Mucosa of descending colon (tissue), 3 donors: Measurements from ENCODE around the gene RAET1E. TPM values are rescaled to one million over a fixed set of nuclear protein-coding genes. Genes with fewer than 3 reads are reported as not detected.
"Not testable (repeated sequence)": the region's sequence is repeated elsewhere in the genome, so short reads cannot be mapped to it uniquely, and the experiment has no call there.

Experiments
- ATAC-seq: fragments of 200-7000 bp; cut with Tn5 transposase; one replicate; pipeline ENCODE4 v1.9.1; 2020; ENCODE audit warnings: mild to moderate bottlenecking, moderate library complexity
- DNase-seq, 3 donors: peaks; one replicate each; pipeline ENCODE4 v3.0.0-alpha.2; 2020
- H3K36me3 ChIP-seq: fragments of 200-600 bp; one replicate; pipeline ENCODE4 v1.8.0; 2021; ENCODE audit warnings: low read depth, mild to moderate bottlenecking
- H3K4me1 ChIP-seq: fragments of 200-600 bp; one replicate; pipeline ENCODE4 v1.8.0; 2021; ENCODE audit warnings: low read depth, mild to moderate bottlenecking
- H3K4me3 ChIP-seq: fragments of 200-600 bp; one replicate; pipeline ENCODE4 v1.8.0; 2021; ENCODE audit warnings: mild to moderate bottlenecking
- H3K9me3 ChIP-seq: fragments of 200-600 bp; one replicate; pipeline ENCODE4 v1.8.0; 2021; ENCODE audit warnings: mild to moderate bottlenecking
- intact Hi-C, 2 donors: fragments of 100-400 bp; cut with DNase I in 1 of 2; cut with micrococcal nuclease in 1 of 2; formaldehyde crosslinking; loops; one replicate each; pipeline versions ENCODE4 v1.11.0 to v1.11.1; 2022; cut with DNase I, micrococcal nuclease
- total RNA-seq, 3 donors: library from RNA; stranded (reverse); fragmentation: NEBNext Ultra II Directional in 2 of 3; extraction: Animal tissue kit (Norgen Biotek cat#: 25700) in 2 of 3; gene quantifications; one replicate each; pipeline versions ENCODE4 v1.2.1 to v1.2.4, GENCODE V29; 2021 to 2023
- TF ChIP-seq, protein P1 (sequence below): fragments of 200-600 bp; IDR thresholded peaks from one replicate; pipeline ENCODE4 v1.8.0; 2022; ENCODE audit warnings: antibody characterized with exemption, mild to moderate bottlenecking
- donor health status: DM: no; HTN: no; CAD: no; lungs with moderate emphysema.
- donor health status: DM: no; HTN: no; CAD: no.
- donor health status: DM: no; HTN: yes; CAD: no.

Gene RAET1E
- total RNA-seq, 3 donors from 2014 or later = 0.16 to 0.58 TPM; not detected in 1

DNA sequence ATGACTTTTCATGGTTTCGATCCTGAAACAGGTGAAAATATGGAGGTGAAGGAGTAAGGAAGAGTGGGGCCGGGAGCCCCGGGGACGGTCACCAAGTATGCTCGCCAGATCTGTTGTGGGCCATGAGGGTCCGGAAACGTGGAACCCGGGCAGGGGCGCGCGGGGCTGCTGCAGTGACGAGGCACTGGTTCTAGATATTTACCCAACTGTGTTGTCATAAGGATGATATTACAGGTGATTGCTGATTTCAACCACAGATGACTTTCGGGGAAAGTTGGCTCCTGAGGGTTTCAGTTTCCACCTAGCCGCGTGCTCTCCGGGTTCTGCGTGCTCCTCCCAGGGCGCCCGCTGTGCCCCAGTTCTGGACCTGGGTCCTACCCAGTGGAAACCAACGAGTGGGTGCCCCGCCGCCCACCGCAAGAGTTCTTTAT, 12.8 kb upstream of the RAET1E start:
- peaks cover 12% of the 10 kb centered on the region for H3K9me3 ChIP-seq
- no peak overlapping the region for H3K4me3 ChIP-seq
- no peaks in the 10 kb centered on the region for H3K4me1 ChIP-seq
- DNase-seq = no peak
- H3K36me3 ChIP-seq = no peaks in the 10 kb centered on the region
- TF ChIP-seq, protein P1, sequence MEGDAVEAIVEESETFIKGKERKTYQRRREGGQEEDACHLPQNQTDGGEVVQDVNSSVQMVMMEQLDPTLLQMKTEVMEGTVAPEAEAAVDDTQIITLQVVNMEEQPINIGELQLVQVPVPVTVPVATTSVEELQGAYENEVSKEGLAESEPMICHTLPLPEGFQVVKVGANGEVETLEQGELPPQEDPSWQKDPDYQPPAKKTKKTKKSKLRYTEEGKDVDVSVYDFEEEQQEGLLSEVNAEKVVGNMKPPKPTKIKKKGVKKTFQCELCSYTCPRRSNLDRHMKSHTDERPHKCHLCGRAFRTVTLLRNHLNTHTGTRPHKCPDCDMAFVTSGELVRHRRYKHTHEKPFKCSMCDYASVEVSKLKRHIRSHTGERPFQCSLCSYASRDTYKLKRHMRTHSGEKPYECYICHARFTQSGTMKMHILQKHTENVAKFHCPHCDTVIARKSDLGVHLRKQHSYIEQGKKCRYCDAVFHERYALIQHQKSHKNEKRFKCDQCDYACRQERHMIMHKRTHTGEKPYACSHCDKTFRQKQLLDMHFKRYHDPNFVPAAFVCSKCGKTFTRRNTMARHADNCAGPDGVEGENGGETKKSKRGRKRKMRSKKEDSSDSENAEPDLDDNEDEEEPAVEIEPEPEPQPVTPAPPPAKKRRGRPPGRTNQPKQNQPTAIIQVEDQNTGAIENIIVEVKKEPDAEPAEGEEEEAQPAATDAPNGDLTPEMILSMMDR = no peak
- ATAC-seq = no peak
- intact Hi-C loops = no loop called here

DNA sequence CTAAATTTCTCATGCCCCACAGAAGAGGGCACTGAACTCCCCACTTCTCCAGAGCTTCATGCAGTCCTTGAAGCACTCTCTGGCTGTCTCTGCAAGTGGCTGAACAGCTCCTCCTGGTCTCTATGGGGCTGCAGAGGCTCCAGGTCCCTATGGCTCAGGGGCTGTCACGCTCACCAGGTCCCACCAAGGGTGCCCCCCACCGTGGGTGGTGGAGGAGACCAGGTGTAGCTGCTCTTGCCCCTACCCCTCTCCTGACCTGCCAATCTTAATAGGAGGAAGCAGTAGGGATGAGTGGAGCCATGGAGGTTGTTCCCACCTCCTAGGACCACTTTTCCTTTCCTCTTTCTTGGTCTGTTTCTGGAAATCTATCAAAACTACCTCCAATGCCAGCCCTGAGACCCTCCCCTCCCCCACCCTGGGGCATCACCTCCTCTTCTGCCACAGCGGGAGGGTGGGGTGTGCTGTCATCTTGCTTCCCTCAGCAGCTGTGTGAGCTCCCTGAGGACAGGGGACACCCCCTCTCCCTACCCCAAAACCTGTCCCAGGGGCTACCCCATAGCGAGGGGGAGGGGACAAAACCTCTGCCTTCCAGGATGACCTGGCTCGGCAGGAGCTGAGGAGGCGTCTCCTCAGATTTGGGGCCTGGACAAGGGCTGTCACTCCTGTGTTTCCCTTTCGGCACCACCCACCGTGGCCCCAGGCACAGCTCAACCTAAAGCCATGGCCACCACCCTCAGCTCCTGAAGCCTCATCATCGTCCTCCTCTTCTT, 12.0 kb upstream of the RAET1E start:
- Histone ChIP-seq H3K4me3 (no peak overlapping the region), H3K4me1 (no peaks in the 10 kb centered on the region), H3K9me3 (peaks cover 12% of the 10 kb centered on the region), H3K36me3 (no peaks in the 10 kb centered on the region)
- TF ChIP-seq, protein P1 = no peak
- ATAC-seq = no peak
- DNase-seq = no peak
- intact Hi-C loops = no loop called here

DNA sequence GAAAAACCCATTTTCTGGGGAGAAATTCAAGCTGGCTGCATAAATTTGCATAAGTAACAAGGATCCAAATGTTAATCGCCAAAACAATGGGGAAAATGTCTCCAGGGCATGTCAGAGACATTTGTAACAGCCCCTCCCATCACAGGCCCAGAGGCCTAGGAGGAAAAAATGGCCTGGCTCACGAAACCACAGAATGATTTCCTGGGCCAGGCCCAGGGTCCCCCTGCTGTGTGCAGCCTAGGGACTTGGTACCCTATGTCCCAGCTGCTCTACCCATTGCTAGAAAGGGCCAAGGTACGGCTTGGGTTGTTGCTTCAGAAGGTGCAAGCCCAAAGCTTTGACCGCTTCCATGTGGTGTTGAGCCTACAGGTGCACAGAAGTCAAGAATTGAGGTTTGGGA, 10.6 kb upstream of the RAET1E start:
- DNase-seq, H3K36me3 ChIP-seq, ATAC-seq, H3K4me1 ChIP-seq, H3K4me3 ChIP-seq, intact Hi-C loops: not testable (repeated sequence)
- H3K9me3 ChIP-seq = peaks cover 12% of the 10 kb centered on the region

DNA sequence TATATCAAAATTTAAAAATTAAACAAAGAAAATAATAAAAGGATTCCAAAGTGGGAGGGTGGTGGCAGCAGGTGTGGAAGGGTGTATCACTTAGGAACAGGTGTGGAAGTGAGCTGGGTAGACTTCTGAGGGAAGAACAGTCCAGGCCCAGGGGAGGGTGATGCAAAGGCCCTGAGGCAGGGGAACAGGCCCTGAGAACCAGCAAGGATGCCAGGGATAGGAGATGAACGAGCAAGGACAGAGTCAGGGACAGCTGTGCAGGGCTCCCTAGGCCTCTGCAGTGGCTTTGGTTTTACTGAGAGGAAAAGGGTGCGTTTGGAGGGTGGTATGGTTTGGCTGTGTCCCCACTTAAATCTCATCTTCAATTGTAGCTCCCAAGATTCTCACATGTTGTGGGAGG, 9.4 kb upstream of the RAET1E start:
- TF ChIP-seq, protein P1 = no peak
- intact Hi-C loops = no loop called here
- Histone ChIP-seq H3K9me3 (peaks cover 12% of the 10 kb centered on the region), H3K4me1 (no peaks in the 10 kb centered on the region), H3K36me3 (no peaks in the 10 kb centered on the region), H3K4me3 (no peak overlapping the region)
- ATAC-seq (no peak), DNase-seq (no peak)

DNA sequence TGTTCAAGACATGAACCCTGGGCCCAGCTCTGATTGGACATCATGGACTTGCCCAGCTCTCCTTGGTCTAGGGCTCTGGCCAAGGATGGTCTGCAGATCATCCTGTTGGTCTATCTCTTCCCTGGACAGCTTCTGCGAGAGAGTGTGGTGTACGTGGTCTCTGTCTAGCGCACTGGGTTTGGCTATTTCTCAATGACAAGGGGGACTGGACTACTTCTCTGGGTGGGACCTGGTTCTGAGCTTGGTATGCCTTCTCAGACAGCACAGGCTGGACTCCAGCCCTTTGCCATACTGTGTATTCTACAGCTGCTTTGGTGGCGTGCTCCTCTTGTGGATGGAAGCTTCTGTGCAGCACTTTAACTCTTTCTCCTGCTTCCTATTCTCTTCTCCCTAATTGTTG, 8.5 kb upstream of the RAET1E start:
- intact Hi-C loops = no loop called here
- Histone ChIP-seq H3K4me1 (no peaks in the 10 kb centered on the region), H3K4me3 (no peak overlapping the region), H3K9me3 (peaks cover 12% of the 10 kb centered on the region), H3K36me3 (no peaks in the 10 kb centered on the region)
- ATAC-seq (no peak), DNase-seq (no peak)
- TF ChIP-seq, protein P1 = no peak

DNA sequence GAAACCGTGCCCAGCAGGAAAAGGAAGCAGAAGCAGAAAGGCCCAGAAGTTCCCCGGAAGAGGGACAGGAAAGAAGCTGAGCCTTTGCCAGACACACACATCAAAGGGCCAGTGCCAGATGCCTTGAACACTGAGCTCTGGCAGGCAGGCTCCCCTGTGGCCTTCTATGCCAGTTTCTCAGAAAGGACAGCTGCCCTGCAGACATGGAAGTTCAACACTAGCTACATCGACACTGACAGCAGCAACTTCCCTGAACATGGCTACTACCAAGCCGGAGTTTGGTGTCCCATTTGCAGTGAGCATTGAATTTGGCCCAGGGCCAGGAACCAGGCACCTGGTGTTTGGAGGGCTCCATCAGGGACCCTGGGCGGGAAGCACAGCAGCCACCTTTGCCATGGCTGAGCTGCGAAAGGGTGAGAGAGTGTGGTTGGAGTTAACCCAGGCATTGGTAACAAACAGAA, 8.0 kb upstream of the RAET1E start:
- H3K4me1 ChIP-seq = no peaks in the 10 kb centered on the region
- ATAC-seq (no peak), DNase-seq (no peak)
- TF ChIP-seq, protein P1 = no peak
- no peaks in the 10 kb centered on the region for H3K36me3 ChIP-seq
- intact Hi-C loops = no loop called here
- H3K9me3 ChIP-seq = peaks cover 12% of the 10 kb centered on the region
- H3K4me3 ChIP-seq = no peak overlapping the region
